Stimulated activated effector memory CD8-positive, alpha-beta T cell treated with anti-CD3 and anti-CD28 coated beads, Interleukin-12 subunit alpha, Interleukin-12 subunit beta, amount 100 ng/mL, for 72 hours (primary cell): ENCODE data around the gene RANGAP1.
"Not testable (repeated sequence)": the region's sequence is repeated elsewhere in the genome, so short reads cannot be mapped to it uniquely, and the experiment has no call there.

Experiments used
- ATAC-seq: fragments of 150-1000 bp; cut with Tn5 transposase; 2 replicates; pipeline ENCODE4 v1.10.0; 2021
- DNase-seq, 2 donors: peaks; one replicate each; pipeline ENCODE4 v3.0.0; 2021 to 2022; ENCODE audit warnings: low spot score in 2 of 2
- H3K27ac Mint-ChIP-seq: one replicate; pipeline ENCODE4 v1.8.0; 2022; ENCODE audit warnings: mild to moderate bottlenecking, mixed read lengths
- H3K36me3 Mint-ChIP-seq: one replicate; pipeline ENCODE4 v1.8.0; 2022; ENCODE audit warnings: mild to moderate bottlenecking, mixed read lengths
- H3K4me1 Mint-ChIP-seq: one replicate; pipeline ENCODE4 v1.8.0; 2022; ENCODE audit warnings: mixed read lengths
- H3K4me3 Mint-ChIP-seq: one replicate; pipeline ENCODE4 v1.8.0; 2022; ENCODE audit warnings: mild to moderate bottlenecking, mixed read lengths
- H3K9me3 Mint-ChIP-seq: one replicate; pipeline ENCODE4 v1.8.0; 2022; ENCODE audit warnings: mixed read lengths

RANGAP1 gene

GRCh38 chr22:41284465-41284864 lies 1.5 kb downstream of the RANGAP1 start:
- no peak for DNase-seq
- H3K27ac Mint-ChIP-seq = peak overlapping the region; percentile 90
- H3K9me3 Mint-ChIP-seq = no peaks in the 10 kb centered on the region
- H3K4me1 Mint-ChIP-seq = peaks cover 41% of the 10 kb centered on the region
- H3K4me3 Mint-ChIP-seq = peak overlapping the region; percentile 80
- ATAC-seq = no peak
- peaks cover 71% of the 10 kb centered on the region for H3K36me3 Mint-ChIP-seq

GRCh38 chr22:41280854-41281253 lies 5.1 kb downstream of the RANGAP1 start:
- Mint-ChIP-seq H3K27ac (peak overlapping the region; percentile 58), H3K4me3 (no peak overlapping the region), H3K9me3 (no peaks in the 10 kb centered on the region), H3K4me1 (peaks cover 26% of the 10 kb centered on the region), H3K36me3 (peaks cover 100% of the 10 kb centered on the region)
- DNase-seq = no peak
- ATAC-seq = no peak

- ATAC-seq (no peak), DNase-seq (no peak)
- Mint-ChIP-seq H3K4me3 (no peak overlapping the region), H3K4me1 (peaks cover 26% of the 10 kb centered on the region), H3K9me3 (no peaks in the 10 kb centered on the region), H3K36me3 (peaks cover 100% of the 10 kb centered on the region), H3K27ac (peak overlapping the region; percentile 58)
Measured at GRCh38 chr22:41280065-41280464, 5.9 kb downstream of the RANGAP1 start.

- peak overlapping the region; percentile 12 for H3K27ac Mint-ChIP-seq
- ATAC-seq (no peak), DNase-seq (no peak)
- H3K4me1 Mint-ChIP-seq = peaks cover 5% of the 10 kb centered on the region
- H3K4me3 Mint-ChIP-seq = no peak overlapping the region
- H3K36me3 Mint-ChIP-seq = peaks cover 100% of the 10 kb centered on the region
- H3K9me3 Mint-ChIP-seq = no peaks in the 10 kb centered on the region
Measured at GRCh38 chr22:41274856-41275255, 11.1 kb downstream of the RANGAP1 start.

GRCh38 chr22:41273128-41273527 lies 12.9 kb downstream of the RANGAP1 start:
- ATAC-seq = no peak
- peaks cover 5% of the 10 kb centered on the region for H3K4me1 Mint-ChIP-seq
- H3K27ac Mint-ChIP-seq = no peak overlapping the region
- DNase-seq = no peak
- peaks cover 100% of the 10 kb centered on the region for H3K36me3 Mint-ChIP-seq
- no peak overlapping the region for H3K4me3 Mint-ChIP-seq
- H3K9me3 Mint-ChIP-seq = no peaks in the 10 kb centered on the region

GRCh38 chr22:41271787-41272186 lies 14.2 kb downstream of the RANGAP1 start:
- DNase-seq (no peak), ATAC-seq (no peak)
- Mint-ChIP-seq H3K4me3 (no peak overlapping the region), H3K36me3 (peaks cover 100% of the 10 kb centered on the region), H3K4me1 (peaks cover 5% of the 10 kb centered on the region), H3K9me3 (no peaks in the 10 kb centered on the region), H3K27ac (no peak overlapping the region)

GRCh38 chr22:41267958-41268357 lies 18.0 kb downstream of the RANGAP1 start:
- DNase-seq (no peak), ATAC-seq (no peak)
- Mint-ChIP-seq H3K4me1 (peaks cover 6% of the 10 kb centered on the region), H3K36me3 (peaks cover 98% of the 10 kb centered on the region), H3K27ac (peak overlapping the region; percentile 69), H3K4me3 (no peak overlapping the region), H3K9me3 (no peaks in the 10 kb centered on the region)

- peak overlapping the region; percentile 73 for H3K27ac Mint-ChIP-seq
- H3K4me3 Mint-ChIP-seq = no peak overlapping the region
- peaks cover 6% of the 10 kb centered on the region for H3K4me1 Mint-ChIP-seq
- peaks cover 95% of the 10 kb centered on the region for H3K36me3 Mint-ChIP-seq
- ATAC-seq = no peak
- H3K9me3 Mint-ChIP-seq = no peaks in the 10 kb centered on the region
- no peak for DNase-seq
Measured at GRCh38 chr22:41264408-41264941, 21.5 kb downstream of the RANGAP1 start.

GRCh38 chr22:41263704-41264103 lies 22.3 kb downstream of the RANGAP1 start:
- H3K4me1 Mint-ChIP-seq = peaks cover 6% of the 10 kb centered on the region
- DNase-seq (no peak), ATAC-seq (no peak)
- H3K27ac Mint-ChIP-seq = no peak overlapping the region
- H3K4me3 Mint-ChIP-seq = no peak overlapping the region
- peaks cover 95% of the 10 kb centered on the region for H3K36me3 Mint-ChIP-seq
- no peaks in the 10 kb centered on the region for H3K9me3 Mint-ChIP-seq

GRCh38 chr22:41262250-41262765 lies 23.7 kb downstream of the RANGAP1 start:
- DNase-seq (no peak), ATAC-seq (no peak)
- Mint-ChIP-seq H3K4me3 (no peak overlapping the region), H3K36me3 (peaks cover 95% of the 10 kb centered on the region), H3K27ac (peak overlapping the region; percentile 61), H3K9me3 (no peaks in the 10 kb centered on the region), H3K4me1 (peaks cover 6% of the 10 kb centered on the region)

- no peaks in the 10 kb centered on the region for H3K9me3 Mint-ChIP-seq
- peaks cover 95% of the 10 kb centered on the region for H3K36me3 Mint-ChIP-seq
- H3K27ac Mint-ChIP-seq = peak overlapping the region; percentile 61
- no peak overlapping the region for H3K4me3 Mint-ChIP-seq
- DNase-seq (no peak), ATAC-seq (no peak)
- peaks cover 6% of the 10 kb centered on the region for H3K4me1 Mint-ChIP-seq
Measured at GRCh38 chr22:41261541-41262249, 24.3 kb downstream of the RANGAP1 start.

GRCh38 chr22:41260871-41261270 lies 25.1 kb downstream of the RANGAP1 start:
- DNase-seq (no peak), ATAC-seq (no peak)
- H3K4me1 Mint-ChIP-seq = peaks cover 6% of the 10 kb centered on the region
- H3K4me3 Mint-ChIP-seq = no peak overlapping the region
- peaks cover 95% of the 10 kb centered on the region for H3K36me3 Mint-ChIP-seq
- peak overlapping the region; percentile 23 for H3K27ac Mint-ChIP-seq
- H3K9me3 Mint-ChIP-seq = no peaks in the 10 kb centered on the region

- not testable (repeated sequence) for H3K9me3 Mint-ChIP-seq, H3K27ac Mint-ChIP-seq, H3K4me1 Mint-ChIP-seq, ATAC-seq, DNase-seq, H3K4me3 Mint-ChIP-seq
- peaks cover 95% of the 10 kb centered on the region for H3K36me3 Mint-ChIP-seq
Measured at GRCh38 chr22:41259756-41260155, 26.2 kb downstream of the RANGAP1 start.

- no peak for ATAC-seq
- Mint-ChIP-seq H3K27ac (no peak overlapping the region), H3K36me3 (peaks cover 97% of the 10 kb centered on the region)
Measured at GRCh38 chr22:41257696-41258095, 28.3 kb downstream of the RANGAP1 start.

GRCh38 chr22:41256254-41257253 lies 29.4 kb downstream of the RANGAP1 start:
- no peak overlapping the region for H3K27ac Mint-ChIP-seq
- no peaks in the 10 kb centered on the region for H3K4me1 Mint-ChIP-seq
- H3K4me3 Mint-ChIP-seq = no peak overlapping the region
- no peak for ATAC-seq
- no peaks in the 10 kb centered on the region for H3K9me3 Mint-ChIP-seq
- no peak for DNase-seq
- peaks cover 100% of the 10 kb centered on the region for H3K36me3 Mint-ChIP-seq

More at GRCh38 chr22:41257696-41258095, 28.3 kb downstream of the RANGAP1 start:
- no peaks in the 10 kb centered on the region for H3K9me3 Mint-ChIP-seq
- H3K4me3 Mint-ChIP-seq = no peak overlapping the region
- no peak for DNase-seq
- H3K4me1 Mint-ChIP-seq = no peaks in the 10 kb centered on the region
